Raji (cell line): Measurements from ENCODE around the gene MEX3D.

Source experiments
- POLR2A ChIP-seq: IDR thresholded peaks from 2 replicates; pipeline ENCODE4 v1.6.1; 2011; ENCODE audit warnings: low read depth, low read length, control low read depth; ENCODE audit not compliant: insufficient read depth

The MEX3D gene

GRCh38 chr19:1602091-1602707 lies 34.1 kb upstream of the MEX3D start:
- no peak for TF ChIP-seq POLR2A

GRCh38 chr19:1601613-1602064 lies 33.5 kb upstream of the MEX3D start:
- no peak for TF ChIP-seq POLR2A

GRCh38 chr19:1599460-1599846 lies 31.3 kb upstream of the MEX3D start:
- no peak for TF ChIP-seq POLR2A

DNA sequence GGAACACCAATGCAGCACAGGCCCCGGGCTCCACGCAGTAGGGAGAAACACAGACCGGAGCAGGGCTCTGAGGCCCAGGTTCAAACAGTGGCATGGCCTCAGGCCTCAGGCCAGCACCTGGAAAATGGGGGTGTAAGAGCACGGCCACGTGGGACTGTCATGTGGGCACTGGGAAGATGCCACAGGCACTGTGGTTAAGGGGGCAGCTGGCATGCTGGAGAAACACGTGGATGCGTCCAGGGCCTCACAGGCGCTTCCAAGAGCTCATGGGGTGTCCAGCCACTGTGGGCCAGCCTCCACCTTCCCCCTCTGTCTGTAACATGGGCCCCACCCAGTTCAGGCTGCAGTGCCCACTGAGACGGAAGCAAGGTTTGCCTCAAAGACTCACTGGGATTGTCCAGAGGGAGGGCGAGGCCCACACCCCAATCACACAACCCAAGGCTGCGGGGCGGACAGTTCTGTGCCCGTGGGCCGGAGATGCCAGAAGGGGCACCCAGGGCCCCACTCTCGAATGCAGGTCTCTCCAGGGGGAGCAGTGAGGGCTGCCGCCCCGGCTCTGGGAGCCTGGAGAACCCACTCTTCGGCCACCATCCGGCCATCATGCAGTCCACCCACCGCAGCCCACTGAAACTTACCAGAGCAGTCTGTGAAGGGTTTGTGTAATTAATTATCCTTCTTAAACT lies 30.8 kb upstream of the MEX3D start:
- no peak for TF ChIP-seq POLR2A

DNA sequence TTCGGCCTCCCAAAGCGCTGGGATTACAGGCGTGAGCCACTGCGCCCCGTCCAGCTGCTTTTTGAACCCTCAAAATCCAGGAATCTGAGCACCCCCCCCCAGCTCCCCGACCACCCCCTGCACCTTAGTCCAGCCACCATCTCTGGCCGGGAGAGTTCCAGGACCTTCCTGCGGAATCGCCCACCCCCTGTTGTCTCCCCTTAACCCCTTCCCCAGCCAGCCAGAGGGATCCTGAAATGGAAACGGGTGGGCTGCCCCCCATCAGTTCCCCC lies 25.3 kb upstream of the MEX3D start:
- no peak for TF ChIP-seq POLR2A

- TF ChIP-seq POLR2A = peak; percentile 82
Measured at GRCh38 chr19:1592755-1593500, 24.8 kb upstream of the MEX3D start, which contains the start of gene MBD3. TSS of gene MBD3 (minus strand) at chr19:1592865. CDS start at chr19:1592631, 234 bp downstream.

- TF ChIP-seq POLR2A = peak; percentile 85
Measured at GRCh38 chr19:1592024-1592754, 24.1 kb upstream of the MEX3D start.

DNA sequence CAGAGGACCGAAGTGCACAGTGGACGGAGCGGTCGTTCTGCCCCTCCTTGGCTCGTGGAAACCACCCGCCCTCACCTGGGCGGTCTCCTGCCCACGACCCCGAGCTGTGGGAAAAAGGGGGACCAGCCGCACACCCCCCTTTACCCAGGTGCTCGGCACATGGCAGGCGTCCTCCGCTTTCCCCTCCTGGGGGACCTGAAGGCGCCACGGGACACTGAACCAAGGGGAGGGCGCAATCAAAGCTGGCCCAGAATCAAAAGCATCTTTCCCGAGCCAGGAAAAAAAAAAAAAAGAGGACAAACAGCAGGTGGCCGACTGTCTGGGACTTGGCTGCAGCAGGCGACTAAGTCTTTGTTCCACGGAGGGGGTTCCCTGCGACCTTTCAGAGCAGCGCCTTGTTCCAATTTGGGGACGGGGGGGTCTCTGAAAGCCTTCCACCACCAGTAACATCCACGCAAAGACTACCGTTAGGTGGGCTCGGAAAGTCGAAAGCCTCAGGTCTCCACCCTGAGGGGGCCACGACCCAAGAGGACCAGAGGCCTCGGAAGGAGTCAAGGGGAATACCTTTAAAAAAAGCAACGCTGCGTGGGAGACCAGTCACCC lies 23.4 kb upstream of the MEX3D start:
- peak; percentile 36; the same call in 1 of the 2 replicates for TF ChIP-seq POLR2A

GRCh38 chr19:1590641-1591397 lies 22.7 kb upstream of the MEX3D start:
- peak; percentile 69; the same call in 1 of the 2 replicates for TF ChIP-seq POLR2A

- TF ChIP-seq POLR2A = peak; percentile 31; the same call in 1 of the 2 replicates
Measured at GRCh38 chr19:1587872-1588271, 19.7 kb upstream of the MEX3D start.

DNA sequence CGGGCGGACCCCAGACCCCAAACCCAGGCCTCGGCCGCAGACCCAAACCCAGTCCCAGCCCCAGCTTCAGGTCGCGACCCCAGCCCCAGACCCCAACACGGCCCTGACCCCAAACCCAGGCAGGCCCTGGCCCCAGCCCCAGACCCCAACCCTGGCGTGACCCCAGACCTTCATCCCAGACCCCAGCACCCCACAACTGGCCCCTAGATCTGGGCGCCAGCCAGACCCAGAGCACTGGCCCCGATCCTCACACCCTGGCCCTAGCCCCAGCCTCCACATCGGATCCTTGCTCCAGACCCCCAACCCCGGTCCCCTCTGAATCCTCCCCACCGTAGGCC lies 17.1 kb upstream of the MEX3D start:
- no peak for TF ChIP-seq POLR2A

GRCh38 chr19:1584500-1585242 lies 16.5 kb upstream of the MEX3D start:
- no peak for TF ChIP-seq POLR2A

GRCh38 chr19:1582201-1582600 lies 14.1 kb upstream of the MEX3D start:
- no peak for TF ChIP-seq POLR2A

DNA sequence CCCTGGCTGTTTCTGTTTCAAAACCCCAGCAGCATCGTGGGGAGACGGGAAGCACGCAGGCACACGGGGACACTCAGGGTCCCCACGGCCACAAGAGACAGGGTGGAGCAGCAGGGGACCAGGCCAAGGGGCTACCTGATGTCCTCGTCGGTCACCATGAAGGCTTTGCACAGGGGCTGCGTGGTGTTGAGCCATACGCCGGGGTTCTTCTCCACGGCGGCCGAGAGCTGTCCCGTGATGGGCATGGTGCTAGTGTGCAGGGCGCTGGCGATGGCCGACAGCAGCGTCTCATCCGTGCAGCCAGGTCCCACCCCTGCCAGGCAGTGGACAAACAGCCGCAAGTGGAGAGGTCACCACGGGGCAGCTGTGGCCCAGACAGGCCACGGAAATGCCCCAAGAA lies 12.8 kb upstream of the MEX3D start:
- no peak for TF ChIP-seq POLR2A

DNA sequence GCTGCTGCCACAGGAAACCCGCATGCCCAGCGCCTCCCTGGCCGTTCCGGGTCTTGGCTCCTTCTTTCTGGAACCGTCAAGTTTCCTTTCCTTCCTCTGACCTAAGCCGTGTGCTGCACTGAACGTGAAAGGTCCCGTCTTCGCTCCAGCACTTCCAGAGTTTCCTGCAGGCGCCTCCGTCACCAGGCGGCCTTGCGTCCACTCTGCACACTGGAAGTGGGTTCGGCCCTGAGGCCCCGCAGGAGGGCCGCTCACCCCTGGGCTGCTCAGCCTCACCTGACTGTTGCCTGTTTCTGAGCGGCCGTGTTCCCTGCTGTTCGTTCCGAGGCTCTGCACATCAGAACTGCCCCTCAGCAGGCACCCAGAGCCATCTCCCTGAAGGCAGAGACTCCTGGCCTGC lies 12.3 kb upstream of the MEX3D start:
- TF ChIP-seq POLR2A = no peak
